HG03521 (cell line): ENCODE results near the gene RPL27.
A peak's percentile ranks its signal among the peaks of the same experiment; 100 is the strongest.
"Not testable (repeated sequence)": the region's sequence is repeated elsewhere in the genome, so short reads cannot be mapped to it uniquely, and the experiment has no call there.

ENCODE experiments used
- ATAC-seq: cut with Tn5 transposase; IDR thresholded peaks from one replicate; pipeline ENCODE4 v1.9.1; 2021; ENCODE audit warnings: mild to moderate bottlenecking, moderate library complexity; ENCODE audit not compliant: unreplicated experiment

The RPL27 gene

DNA sequence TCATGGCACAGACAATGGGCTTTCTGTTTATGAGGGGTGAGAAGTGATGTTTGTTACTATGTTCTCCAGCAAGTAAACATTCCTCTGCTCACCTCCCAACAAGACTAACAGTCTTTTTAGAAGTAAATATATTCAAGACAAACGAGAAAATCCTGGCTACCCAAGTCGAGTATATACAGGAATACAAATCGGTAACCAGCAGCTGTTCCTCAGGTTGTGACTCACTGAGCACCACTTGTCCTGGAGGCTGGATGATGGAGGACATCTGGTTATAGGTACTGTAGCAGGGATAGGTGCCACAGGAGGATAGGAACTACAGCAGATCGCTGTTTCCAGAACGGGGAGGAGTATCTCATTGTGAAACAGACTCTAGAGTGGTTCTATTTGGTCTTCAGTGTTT lies 5.3 kb upstream of the RPL27 start:
- ATAC-seq, result no peak

DNA sequence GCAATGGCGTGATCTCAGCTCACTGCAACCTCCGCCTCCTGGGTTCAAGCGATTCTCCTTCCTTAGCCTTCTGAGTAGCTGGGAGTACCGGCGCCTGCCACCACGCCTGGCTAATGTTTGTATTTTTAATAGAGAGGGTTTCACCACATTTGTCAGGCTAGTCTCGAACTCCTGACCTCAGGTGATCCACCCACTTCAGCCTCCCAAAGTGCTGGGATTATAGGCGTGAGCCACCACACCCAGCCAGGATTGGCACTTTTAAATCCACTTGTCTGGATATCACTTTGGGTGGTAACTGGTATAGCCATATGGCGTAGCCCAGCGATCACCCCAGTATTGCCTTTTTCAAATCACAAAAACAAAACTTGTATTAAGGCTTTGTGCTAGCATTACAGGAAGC lies 4.3 kb upstream of the RPL27 start:
- not testable (repeated sequence) for ATAC-seq

DNA sequence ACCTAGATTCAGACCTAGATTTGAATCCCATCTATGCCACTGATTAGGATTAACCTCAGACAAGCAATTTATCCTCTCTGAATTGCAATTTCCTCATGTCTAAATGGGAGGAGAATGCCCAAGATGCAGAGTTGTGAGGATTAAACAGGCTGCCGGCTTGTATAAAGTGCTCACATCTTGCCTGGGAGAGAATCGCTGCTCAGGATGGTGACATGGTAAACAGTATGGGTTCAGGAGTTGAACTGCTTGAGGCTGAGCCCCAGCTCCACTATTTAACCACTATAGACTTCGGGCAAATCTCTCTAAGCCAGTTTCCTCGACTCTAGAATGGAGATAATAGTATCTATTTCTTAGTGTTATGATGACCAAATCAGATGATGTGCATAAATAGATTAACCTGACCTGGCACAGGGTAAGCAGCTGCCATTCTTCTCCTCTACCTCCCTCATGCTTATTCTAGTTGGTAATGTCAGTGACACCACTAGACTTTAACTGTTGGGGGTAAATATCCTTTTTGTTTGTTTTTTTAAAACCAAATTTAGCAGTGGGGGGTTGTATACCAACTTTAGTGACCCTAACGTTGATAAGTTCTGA lies 732 bp upstream of the RPL27 start:
- no peak for ATAC-seq

DNA sequence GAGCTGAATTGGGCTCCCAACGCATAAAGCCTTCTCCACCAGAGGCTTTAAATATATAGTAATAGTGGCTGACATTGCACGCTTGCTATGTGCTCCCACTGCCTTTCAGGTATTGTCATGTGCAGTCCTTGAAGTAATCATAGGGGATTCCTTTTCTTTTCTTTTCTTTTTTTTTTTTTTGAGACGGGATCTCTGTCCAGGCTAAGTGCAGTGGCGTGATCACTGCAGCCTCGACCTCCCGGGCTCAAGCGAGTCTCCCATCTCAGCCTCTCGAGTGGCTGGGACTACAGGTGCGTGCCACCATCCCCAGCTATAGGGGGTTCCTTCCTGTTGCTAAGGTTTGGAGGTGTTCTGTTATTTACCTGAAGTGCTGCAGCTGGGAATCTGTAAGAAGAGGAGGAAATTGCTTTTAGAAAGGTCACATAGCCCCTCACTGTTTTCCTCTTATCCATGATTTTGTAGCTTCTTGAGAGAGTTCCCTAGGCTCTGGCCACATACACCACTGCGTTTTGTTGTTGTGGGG lies 845 bp downstream of the RPL27 start:
- ATAC-seq, result no peak

DNA sequence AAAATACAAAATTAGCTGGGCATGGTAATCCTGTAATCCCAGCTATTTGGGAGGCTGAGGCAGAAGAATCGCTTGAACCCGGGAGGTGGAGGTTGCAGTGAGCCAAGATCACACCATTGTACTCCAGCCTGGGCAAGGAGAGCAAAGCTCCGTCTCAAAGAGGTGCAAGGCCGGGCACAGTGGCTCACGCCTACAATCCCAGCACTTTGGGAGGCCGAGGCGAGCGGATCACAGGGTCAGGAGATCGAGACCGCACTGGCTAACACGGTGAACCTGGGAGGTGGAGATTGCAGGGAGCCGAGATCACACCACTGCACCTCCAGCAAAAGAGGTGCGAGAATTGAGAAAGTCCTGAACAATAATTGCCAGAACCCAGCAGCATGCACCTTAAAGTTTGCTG lies 2.7 kb downstream of the RPL27 start:
- ATAC-seq, result not testable (repeated sequence)

DNA sequence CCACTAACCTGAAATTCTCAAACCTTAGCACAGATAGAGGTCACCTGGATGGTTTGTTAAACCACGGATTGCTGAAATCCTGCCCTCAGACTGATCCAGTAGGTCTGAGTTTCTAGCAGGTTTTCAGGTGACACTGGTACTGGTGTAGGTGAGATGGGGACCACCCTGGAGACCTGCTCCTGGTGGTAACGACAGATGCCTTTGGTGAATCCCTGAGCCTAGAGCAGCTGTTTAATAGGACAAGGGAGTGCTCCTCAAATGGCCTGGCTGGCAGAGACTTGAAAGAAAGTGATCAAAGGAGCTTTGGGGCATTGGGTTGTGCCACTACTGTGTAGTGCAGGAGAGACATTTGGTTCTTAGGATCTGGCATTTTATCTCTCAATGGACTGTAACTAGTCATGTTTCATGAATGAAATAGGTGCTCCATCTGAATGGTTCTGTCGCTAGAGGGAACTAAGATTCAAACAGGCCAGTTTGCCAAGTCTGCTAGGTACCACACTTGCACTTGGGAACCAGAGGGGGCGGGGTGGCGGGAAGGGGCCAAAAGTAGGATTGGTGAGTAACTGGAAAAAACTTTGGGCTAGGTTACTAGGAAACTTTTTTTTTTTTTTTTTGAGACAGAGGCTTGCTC lies 5.4 kb downstream of the RPL27 start:
- ATAC-seq, result no peak

DNA sequence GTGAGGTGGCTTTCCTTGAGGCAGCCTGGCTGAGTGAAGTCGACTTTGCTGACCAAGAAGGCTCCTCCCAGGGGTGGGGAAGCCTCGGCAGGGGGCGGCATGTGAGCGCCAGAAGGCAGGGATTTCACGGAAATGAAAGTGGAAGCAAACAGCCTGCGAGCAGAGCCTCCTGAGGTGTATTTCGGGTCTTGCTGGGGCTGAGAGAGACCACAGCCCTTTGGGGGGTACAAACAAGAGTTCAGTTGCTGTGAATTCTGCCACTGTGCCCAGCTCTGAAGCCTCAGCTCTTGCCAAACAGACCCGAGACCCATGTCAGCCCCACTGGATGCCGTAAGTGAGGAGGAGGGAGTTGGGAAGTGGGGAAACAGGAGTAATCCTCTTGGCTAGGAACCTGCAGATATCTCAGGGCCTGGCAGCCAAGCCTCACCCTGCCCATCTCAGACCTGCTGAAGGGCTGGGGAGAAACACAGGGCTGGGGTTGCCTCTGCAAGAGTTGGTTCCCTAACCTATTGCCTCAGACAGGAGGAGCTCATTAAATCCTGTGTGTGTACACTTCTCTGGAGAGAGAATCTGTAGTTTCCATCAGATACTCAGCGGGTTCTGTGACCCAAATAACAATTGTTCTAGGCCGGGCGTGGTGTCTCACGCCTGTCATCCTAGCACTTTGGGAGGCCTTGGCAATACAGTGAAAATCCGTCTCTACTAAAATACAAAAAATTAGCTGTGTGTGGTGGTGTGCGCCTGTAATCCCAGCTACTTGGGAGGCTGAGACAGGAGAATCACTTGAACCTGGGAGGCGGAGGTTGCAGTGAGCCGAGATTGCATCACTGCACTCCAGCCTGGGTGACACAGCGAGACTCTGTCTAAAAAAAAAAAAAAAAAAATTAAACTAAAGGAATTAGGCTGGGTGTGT lies 8.7 kb downstream of the RPL27 start, which contains the start of gene IFI35:
Gene IFI35 (plus strand): TSS at position 146 of the 913 bp plus-strand sequence. CDS start 164 bp downstream, at position 310.
- peak; percentile 86 for ATAC-seq

DNA sequence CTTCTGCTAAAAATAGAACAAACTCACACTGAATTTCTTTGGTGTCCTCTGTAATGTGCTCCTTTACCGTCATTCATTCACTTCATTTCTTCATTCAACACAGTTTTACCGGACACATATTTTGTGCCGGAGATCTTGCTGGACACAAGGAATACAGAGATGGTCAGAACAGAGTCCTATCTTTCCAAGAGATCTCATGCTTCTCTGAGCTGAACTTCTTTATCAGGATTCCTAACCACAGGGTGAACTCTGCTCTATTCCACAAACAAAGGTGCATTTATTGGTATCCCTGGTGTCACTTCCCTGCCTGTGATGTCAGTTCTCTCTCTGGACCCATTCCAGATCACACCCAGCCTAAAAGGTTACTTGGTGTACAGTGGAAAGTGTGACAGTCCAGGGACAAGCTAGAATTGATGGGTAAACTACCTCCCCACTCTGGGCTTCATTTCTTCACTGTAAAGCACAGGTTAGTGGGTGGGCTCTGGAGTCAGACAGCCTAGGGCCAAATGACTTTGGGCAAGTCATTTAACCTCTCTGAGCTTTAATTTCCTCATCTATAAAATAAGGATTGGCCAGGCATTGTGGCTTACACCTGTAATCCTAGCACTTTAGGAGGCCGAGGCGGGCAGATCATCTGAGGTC lies 12.6 kb downstream of the RPL27 start:
- no peak for ATAC-seq

DNA sequence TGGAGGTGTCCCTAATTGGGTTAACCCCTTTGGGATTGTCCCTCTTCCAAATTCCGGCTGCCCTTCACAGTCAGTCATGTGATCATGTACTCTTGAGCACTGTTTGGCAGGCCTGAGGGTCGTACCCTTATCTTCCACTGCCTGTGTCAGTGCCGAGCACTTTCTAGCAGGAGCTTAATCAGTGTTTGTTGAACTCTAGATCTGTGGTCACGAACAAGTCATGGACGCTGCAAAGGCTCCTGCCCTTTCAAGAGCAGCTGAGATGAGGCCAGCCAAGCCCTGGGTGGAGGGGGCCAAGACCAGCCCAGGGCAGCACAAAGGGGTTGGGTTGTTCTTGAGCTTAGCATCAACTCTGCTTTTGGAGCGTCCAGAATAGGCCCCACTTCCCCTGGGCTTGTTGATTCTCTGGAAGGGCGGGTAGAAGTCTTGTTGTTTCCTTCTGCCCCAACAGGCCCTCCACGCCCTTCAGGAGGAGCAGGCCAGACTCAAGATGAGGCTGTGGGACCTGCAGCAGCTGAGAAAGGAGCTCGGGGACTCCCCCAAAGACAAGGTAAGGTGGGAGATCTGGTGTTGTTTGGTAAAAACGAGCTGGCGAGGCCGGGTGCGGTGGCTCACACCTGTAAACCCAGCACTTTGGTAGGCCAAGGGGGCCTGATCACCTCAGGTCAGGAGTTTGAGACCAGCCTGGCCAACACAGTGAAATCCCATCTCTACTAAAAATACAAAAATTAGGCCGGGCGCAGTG lies 13.7 kb downstream of the RPL27 start:
- no peak for ATAC-seq

DNA sequence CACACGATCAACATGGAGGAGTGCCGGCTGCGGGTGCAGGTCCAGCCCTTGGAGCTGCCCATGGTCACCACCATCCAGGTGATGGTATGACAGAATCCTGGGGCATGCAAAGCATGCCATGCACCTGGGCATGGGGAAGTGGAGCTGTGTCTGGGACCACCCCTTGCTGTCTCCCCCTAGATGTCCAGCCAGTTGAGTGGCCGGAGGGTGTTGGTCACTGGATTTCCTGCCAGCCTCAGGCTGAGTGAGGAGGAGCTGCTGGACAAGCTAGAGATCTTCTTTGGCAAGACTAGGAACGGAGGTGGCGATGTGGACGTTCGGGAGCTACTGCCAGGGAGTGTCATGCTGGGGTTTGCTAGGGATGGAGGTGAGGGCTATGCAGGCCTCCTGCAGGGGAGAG lies 15.1 kb downstream of the RPL27 start:
- no peak for ATAC-seq

DNA sequence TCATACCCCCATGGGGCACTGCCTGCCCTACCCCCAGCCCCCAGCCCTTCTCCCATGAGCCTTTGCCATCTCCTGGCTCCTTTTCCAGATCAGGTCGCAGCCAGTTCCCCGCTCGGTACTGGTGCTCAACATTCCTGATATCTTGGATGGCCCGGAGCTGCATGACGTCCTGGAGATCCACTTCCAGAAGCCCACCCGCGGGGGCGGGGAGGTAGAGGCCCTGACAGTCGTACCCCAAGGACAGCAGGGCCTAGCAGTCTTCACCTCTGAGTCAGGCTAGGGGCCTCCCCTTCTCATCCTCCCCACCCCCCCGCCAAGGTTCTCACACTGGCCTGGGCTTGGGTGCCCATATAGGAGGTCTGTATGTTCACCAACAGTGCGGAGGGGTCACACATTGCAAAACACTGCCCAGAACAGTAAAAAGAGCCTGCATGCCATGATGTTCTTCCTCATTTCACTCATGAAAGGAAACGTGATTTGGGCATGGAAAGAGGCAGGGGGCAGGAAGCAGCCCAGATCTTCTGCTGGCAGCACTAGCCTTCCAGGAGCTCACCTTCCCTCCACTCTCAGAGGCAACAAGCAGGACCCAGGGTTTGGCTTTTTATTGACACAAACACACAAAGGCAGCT lies 15.9 kb downstream of the RPL27 start:
- no peak for ATAC-seq

DNA sequence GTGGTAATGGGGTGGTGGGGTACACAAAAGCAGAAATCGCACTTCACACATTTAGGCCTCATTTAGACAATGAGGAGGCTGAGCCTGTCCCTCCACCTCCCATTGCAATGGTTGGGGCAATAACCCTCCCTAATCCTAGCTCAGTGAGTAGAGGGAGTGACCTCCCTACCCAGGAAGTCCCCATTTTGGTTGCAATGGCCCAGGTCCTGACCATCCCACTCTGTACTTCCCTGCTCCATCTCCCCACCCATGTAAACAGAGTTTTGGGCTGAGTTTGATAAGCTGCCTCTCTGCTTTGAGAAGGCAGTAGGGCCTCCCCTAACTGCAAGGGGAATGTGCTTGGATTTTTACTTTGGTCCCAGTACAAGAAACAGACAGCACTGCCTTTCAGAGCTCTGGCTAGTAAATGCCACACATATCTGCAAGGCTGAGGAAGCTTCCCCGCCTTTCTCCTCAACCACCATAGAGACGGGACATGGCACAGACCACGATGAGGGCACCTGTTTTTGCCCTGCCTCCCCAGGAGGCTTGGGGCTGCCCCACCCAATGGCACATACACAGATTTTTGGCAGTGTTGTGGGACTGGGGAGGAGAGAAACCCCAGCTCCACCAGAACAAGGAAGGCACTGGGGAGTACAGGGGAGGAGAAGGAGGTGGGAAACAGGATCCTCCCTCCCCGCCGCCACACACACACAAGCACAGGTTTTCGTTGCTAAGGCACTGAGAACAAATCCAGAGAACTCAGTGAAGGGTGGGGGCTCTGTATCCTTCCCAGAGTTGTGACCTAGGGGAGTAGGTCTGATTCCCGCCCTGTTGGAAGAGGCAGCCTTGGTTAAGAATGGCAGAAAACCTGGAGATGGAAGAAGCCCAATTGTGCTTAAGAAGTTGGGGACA lies 16.7 kb downstream of the RPL27 start:
- ATAC-seq, result no peak

DNA sequence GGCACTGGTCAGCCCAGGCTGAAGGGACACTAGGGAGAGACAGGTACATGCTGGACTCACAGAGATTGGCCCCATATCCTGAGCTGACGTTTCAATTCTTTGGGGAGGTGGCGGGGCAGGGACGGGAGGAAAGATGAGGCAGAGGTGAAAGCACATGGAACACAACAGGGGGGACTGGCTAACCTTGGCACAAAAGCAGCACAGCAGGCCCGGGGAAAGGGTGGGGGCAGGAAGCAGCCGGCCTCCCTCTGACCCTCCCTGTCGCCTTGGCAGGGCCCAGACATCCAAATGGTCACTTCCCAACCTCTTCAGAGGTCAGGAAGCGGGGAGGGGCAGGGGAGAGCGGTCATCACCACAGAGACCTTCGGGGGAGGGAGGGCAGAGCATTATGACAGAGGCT lies 17.4 kb downstream of the RPL27 start:
- no peak for ATAC-seq

DNA sequence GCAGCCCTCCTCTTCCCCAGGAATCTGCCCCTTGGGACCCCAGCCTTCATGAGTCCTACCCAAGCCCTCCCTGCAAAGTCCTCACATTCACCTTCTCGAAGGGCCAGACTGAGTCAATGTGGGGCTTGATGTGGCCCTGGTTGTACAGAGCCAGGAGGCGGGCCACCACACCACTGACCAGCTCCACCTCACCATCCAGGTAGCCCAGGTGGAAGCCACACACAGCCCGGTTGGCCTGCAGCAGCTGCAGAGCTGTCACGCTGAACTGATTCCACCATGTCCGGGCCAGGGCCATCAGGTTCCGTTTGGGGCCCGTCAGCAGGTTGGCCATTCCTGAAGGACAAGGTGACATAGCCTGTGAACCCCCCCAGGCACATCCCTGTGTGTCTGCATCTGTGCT lies 18.0 kb downstream of the RPL27 start:
- no peak for ATAC-seq

DNA sequence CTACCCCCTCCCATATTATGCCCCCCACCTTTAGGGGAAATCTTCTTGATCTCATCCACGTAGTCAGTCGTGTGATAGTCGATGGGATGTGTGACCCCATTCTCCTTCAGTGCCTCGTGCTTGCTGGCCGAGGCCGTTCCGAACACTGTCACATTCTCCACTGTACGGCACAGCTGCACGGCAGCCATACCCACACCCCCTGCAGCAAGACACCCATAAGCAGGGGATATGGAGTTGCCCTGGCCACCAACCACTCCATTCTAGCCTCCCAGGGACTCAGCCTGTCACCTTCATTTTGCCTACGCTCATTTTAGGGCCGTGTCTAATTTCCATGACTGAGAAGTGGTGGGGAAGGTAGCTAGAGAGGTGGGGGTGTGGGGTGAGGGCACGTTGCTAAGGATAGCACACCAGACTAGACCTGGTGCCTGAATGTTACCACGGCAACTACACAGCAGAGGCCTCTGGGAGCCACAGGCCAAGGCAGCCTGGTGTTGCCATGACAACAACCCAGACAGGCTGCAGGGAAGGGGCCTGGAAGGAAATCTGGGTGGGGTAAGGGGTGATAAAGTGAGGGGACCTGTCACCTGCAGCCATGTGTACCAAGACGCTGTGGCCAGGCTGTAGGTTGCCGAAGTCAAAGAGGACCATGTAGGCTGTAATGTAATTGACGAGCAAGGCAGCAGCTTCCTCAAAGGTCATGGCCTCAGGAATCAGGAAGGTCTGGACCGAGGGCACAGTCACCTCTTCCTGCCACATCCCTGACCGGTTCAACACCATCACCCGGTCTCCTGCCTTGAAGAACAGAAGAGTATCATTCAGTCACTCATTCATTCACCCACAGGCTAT lies 20.0 kb downstream of the RPL27 start:
- ATAC-seq, result no peak

DNA sequence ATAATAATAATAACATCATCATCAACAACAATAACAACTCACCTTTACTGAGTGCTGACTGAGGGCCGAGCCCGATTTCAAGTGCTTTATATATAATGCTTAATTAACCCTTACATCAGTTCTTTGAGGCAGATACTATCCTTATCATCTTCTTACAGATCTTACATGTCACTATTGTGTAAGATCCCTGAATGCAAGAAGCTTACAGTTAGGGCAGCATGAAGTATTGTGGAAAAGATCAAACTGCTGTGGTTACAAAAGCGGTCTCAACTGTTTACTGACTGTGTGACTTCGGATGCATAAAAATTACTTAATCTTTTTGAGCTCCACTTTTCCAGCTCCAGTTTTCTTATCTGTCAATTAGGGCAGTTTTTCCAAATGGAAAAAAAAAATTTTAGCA lies 20.7 kb downstream of the RPL27 start:
- ATAC-seq, result no peak

DNA sequence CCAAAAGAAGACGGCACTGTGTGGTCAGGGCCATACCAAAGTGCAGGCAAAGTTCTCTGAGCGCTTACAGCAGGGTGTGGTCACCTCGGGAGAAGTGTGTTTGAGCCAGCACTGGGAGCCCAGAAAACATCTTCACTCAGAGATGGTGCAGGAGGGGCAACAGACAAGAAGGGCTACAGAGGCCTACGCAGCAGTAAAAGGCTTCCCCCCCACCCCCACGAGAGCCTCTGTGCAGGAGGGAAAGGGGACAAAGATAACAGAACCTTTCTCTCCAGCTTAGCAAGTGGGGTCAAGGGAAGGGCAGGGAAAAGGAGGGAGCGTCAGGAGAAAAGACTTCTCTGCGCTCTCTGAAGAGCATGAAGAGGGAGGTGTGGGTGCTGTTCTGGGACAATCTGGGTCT lies 21.2 kb downstream of the RPL27 start:
- ATAC-seq, result no peak

DNA sequence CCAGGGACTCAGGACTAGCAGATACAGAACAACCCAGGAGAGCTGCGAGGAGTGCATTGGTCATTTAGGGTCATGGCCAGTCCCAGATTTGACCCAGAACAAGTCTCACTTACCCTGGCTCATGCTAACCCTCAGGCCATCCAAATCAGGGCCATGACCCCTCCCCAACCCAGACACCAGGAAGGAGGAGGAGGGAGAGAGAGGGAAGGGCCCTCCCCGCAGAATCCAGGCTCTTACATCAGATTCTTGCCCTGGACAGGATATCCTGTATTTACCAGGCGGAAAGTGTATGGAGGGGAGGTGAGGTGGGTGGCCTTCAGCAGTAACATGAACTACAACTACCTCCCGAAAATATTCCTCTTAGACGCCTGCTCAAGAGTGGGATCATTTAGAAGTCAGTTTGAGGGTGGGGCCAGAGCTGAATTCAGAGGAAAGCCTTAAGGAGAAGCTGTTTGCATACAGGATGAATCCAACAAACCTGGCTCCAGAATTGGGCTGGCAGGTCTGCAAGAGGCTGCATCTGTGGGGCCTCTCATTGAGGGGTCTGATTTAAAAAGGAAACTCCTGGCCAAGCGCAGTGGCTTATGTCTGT lies 21.9 kb downstream of the RPL27 start:
- ATAC-seq, result no peak
